Thyroid gland (tissue), 4 donors: Measurements from ENCODE around the gene ADSS1. TPM values are rescaled to one million over a fixed set of nuclear protein-coding genes. Genes with fewer than 3 reads are reported as not detected.

Experiments used
- DNase-seq, 2 donors: peaks; one replicate each; pipeline ENCODE4 v3.0.0-alpha.2; 2019
- H3K27ac ChIP-seq, 3 donors: fragments of 200-600 bp; sonication (generic); 1 replicate in 2 of 3; 2 replicates in 1 of 3; pipeline ENCODE4 v1.5.1; 2016 to 2019; ENCODE audit warnings: mild to moderate bottlenecking in 1 of 3, moderate library complexity in 1 of 3
- H3K27me3 ChIP-seq: fragments of 200-600 bp; sonication (generic); one replicate; pipeline ENCODE4 v1.5.1; 2019
- H3K36me3 ChIP-seq, 2 donors: fragments of 200-600 bp; sonication (generic); one replicate each; pipeline ENCODE4 v1.5.1; 2016 to 2019
- H3K4me1 ChIP-seq, 2 donors: fragments of 200-600 bp; sonication (generic); one replicate each; pipeline ENCODE4 v1.5.1; 2017 to 2019
- H3K4me3 ChIP-seq, 3 donors: fragments of 200-600 bp; sonication (generic); replicated peaks in 1 of 3; 1 replicate in 2 of 3; 2 replicates in 1 of 3; pipeline ENCODE4 v1.5.1; 2016; ENCODE audit warnings: mild to moderate bottlenecking in 1 of 3
- H3K9me3 ChIP-seq: fragments of 200-600 bp; sonication (generic); one replicate; pipeline ENCODE4 v1.5.1; 2017
- POLR2A ChIP-seq, 2 donors: fragments of 450-650 bp; IDR thresholded peaks; one replicate each; pipeline ENCODE4 v1.6.1; 2017; ENCODE audit warnings: antibody characterized with exemption in 2 of 2, mild to moderate bottlenecking in 2 of 2, moderate library complexity in 1 of 2
- WGBS, 2 donors: methylation state at CpG; one replicate each; pipeline ENCODE4 v1.1.5; 2017; 5-methylcytosine and 5-hydroxymethylcytosine counted together
- intact Hi-C: fragments of 100-400 bp; cut with DNase I; formaldehyde crosslinking; loops from one replicate; pipeline ENCODE4 v1.15.1; 2023
- total RNA-seq, 4 donors: library from RNA; depleted of rRNA; stranded (reverse); fragments of >200 nt; gene quantifications; one replicate each; pipeline ENCODE4 v1.2.3, GENCODE V29; 2016
- TF ChIP-seq, protein P1 (sequence below), 6 experiments: fragments of 200-600 bp in 3 of 6; fragments of 450-650 bp in 3 of 6; sonication (generic) in 3 of 6; IDR thresholded peaks; one replicate each; pipeline ENCODE4 v1.5.1; 2016 to 2019; ENCODE audit warnings: antibody characterized with exemption in 6 of 6, mild to moderate bottlenecking in 2 of 6, inconsistent platforms in 1 of 6, moderate library complexity in 1 of 6

Gene ADSS1
- total RNA-seq, 4 donors from 2014 or later, result 13.6 to 26.2 (median 18.9) TPM

GRCh38 chr14:104694475-104694950, 29.5 kb upstream of the ADSS1 start:
- no peak overlapping the region for H3K4me3 ChIP-seq
- no peak overlapping the region for H3K27ac ChIP-seq
- H3K36me3 ChIP-seq, result no peaks in the 10 kb centered on the region
- 86 to 89% methylated on average over 8 to 14 of the region's 15 CpGs for WGBS, 2 donors
- intact Hi-C loops, result no loop called here
- H3K27me3 ChIP-seq, result no peaks in the 10 kb centered on the region
- H3K4me1 ChIP-seq, result peaks cover 32 to 68% of the 10 kb centered on the region in 2 donors
- TF ChIP-seq, protein P1, sequence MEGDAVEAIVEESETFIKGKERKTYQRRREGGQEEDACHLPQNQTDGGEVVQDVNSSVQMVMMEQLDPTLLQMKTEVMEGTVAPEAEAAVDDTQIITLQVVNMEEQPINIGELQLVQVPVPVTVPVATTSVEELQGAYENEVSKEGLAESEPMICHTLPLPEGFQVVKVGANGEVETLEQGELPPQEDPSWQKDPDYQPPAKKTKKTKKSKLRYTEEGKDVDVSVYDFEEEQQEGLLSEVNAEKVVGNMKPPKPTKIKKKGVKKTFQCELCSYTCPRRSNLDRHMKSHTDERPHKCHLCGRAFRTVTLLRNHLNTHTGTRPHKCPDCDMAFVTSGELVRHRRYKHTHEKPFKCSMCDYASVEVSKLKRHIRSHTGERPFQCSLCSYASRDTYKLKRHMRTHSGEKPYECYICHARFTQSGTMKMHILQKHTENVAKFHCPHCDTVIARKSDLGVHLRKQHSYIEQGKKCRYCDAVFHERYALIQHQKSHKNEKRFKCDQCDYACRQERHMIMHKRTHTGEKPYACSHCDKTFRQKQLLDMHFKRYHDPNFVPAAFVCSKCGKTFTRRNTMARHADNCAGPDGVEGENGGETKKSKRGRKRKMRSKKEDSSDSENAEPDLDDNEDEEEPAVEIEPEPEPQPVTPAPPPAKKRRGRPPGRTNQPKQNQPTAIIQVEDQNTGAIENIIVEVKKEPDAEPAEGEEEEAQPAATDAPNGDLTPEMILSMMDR (IDR thresholded peaks at IDR 0.05), result no peak
- no peak for TF ChIP-seq POLR2A (IDR thresholded peaks at IDR 0.05)
- DNase-seq, result no peak
- no peaks in the 10 kb centered on the region for H3K9me3 ChIP-seq

GRCh38 chr14:104694991-104695659, 28.9 kb upstream of the ADSS1 start:
- no peaks in the 10 kb centered on the region for H3K27me3 ChIP-seq
- H3K36me3 ChIP-seq, result no peaks in the 10 kb centered on the region
- peaks cover 30 to 70% of the 10 kb centered on the region in 2 donors for H3K4me1 ChIP-seq
- 75% methylated on average over 8 to 12 of the region's 19 CpGs for WGBS, 2 donors
- no peak overlapping the region for H3K4me3 ChIP-seq
- TF ChIP-seq, protein P1 (IDR thresholded peaks at IDR 0.05), result no peak
- no peak for TF ChIP-seq POLR2A (IDR thresholded peaks at IDR 0.05)
- H3K27ac ChIP-seq, result peak overlapping the region in 1 of 3 donors; percentile 53
- DNase-seq, result no peak
- intact Hi-C loops, result no loop called here
- no peaks in the 10 kb centered on the region for H3K9me3 ChIP-seq

- 36 to 61% methylated on average over 4 to 5 of the region's 6 CpGs for WGBS, 2 donors
- H3K27me3 ChIP-seq, result no peaks in the 10 kb centered on the region
- H3K27ac ChIP-seq, result peak overlapping the region in 2 of 3 donors; percentile 24 to 28
- no peak overlapping the region for H3K4me3 ChIP-seq
- no peaks in the 10 kb centered on the region for H3K9me3 ChIP-seq
- peaks cover 25 to 65% of the 10 kb centered on the region in 2 donors for H3K4me1 ChIP-seq
- TF ChIP-seq POLR2A (IDR thresholded peaks at IDR 0.05), result no peak
- TF ChIP-seq, protein P1 (IDR thresholded peaks at IDR 0.05), result no peak
- intact Hi-C loops, result no loop called here
- no peaks in the 10 kb centered on the region for H3K36me3 ChIP-seq
- DNase-seq, result no peak
Observed at GRCh38 chr14:104695660-104696000, 28.4 kb upstream of the ADSS1 start.

DNA sequence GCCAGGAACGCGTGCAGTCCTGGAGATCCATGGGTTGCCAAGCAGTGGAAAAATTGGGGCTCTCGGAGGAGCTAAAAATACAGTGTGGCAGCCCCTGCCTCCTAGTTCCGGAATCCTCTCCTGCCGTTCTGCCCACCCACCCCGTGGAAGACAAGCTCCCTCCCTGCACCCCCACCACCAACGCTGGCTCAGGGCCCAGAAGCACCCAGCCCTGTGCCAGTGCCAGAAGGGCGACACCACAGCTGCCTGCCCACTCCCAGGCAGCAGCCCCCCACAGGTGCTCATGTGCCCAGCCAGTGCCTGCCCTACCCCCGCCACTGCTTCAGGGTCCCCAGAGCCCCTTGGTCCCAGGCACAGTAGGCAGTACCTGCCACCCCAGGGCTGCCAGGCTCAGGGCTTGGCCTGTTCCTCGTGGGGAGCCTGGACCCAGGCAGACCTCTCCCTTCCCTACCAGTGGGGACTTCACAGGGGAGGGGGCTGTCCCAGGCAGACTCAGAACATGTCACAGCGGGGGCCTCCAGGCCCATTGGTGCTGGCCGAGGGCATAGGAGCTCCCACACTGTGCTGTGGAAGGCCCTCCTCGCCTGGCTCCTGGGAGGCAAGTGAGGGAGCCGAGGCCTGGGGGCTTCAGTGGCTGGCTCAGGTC, 27.2 kb upstream of the ADSS1 start:
- peaks cover 0 to 7% of the 10 kb centered on the region in 2 donors for H3K36me3 ChIP-seq
- WGBS, 2 donors, result 64 to 75% methylated on average over 4 to 10 of the region's 14 CpGs
- peak; percentile 32 to 53 for DNase-seq
- peaks cover 21 to 55% of the 10 kb centered on the region in 2 donors for H3K4me1 ChIP-seq
- H3K27ac ChIP-seq, result peak overlapping the region in 1 of 3 donors; percentile 12
- intact Hi-C loops, result no loop called here
- no peak for TF ChIP-seq POLR2A (IDR thresholded peaks at IDR 0.05)
- no peaks in the 10 kb centered on the region for H3K9me3 ChIP-seq
- no peak overlapping the region for H3K4me3 ChIP-seq
- no peaks in the 10 kb centered on the region for H3K27me3 ChIP-seq

DNA sequence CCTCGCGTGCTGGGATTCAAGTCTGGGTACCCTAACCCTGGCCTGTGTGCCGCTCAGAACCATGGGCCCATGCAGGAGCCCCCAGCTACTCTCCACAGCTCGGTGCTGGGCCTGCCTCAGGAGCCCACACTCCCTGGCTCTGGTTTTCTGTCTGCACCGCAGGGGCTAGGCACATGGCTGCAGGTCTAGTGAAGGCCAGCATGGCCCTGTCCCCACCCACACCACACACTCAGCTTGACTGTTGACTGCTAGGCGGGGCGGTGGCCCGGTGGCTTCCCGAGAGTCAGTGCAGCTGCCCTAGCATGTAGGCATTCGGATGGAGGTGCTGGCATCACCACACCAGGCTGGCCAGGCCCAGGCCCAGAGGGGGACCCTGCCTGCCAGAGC, 26.7 kb upstream of the ADSS1 start:
- H3K9me3 ChIP-seq, result no peaks in the 10 kb centered on the region
- no peak for DNase-seq
- TF ChIP-seq, protein P1 (IDR thresholded peaks at IDR 0.05), result no peak
- TF ChIP-seq POLR2A (IDR thresholded peaks at IDR 0.05), result no peak
- H3K4me3 ChIP-seq, result no peak overlapping the region
- peak overlapping the region in 1 of 3 donors; percentile 12 for H3K27ac ChIP-seq
- intact Hi-C loops, result no loop called here
- peaks cover 0 to 10% of the 10 kb centered on the region in 2 donors for H3K36me3 ChIP-seq
- H3K4me1 ChIP-seq, result peaks cover 21 to 55% of the 10 kb centered on the region in 2 donors
- H3K27me3 ChIP-seq, result no peaks in the 10 kb centered on the region
- 93 to 100% methylated on average over 1 to 5 of the region's 10 CpGs for WGBS, 2 donors
